Left ventricle myocardium inferior (tissue), 1 donor: ENCODE data around the gene NR2E1. TPM values are rescaled to one million over a fixed set of nuclear protein-coding genes. Genes with fewer than 3 reads are reported as not detected.

Experiments used
- DNase-seq: peaks from one replicate; pipeline ENCODE4 v3.0.0-alpha.2; 2020
- H3K27ac ChIP-seq: fragments of 200-600 bp; replicated peaks from 2 replicates; pipeline ENCODE4 v1.8.0; 2021
- H3K27me3 ChIP-seq: fragments of 200-600 bp; 2 replicates; pipeline ENCODE4 v1.8.0; 2021; ENCODE audit warnings: low read depth
- H3K36me3 ChIP-seq: fragments of 200-600 bp; 2 replicates; pipeline ENCODE4 v1.8.0; 2021
- H3K4me1 ChIP-seq: fragments of 200-600 bp; 2 replicates; pipeline ENCODE4 v1.8.0; 2021
- H3K4me3 ChIP-seq: fragments of 200-600 bp; 2 replicates; pipeline ENCODE4 v1.8.0; 2021; ENCODE audit warnings: mild to moderate bottlenecking, moderate library complexity
- H3K9me3 ChIP-seq: fragments of 200-600 bp; replicated peaks from 2 replicates; pipeline ENCODE4 v1.8.0; 2021
- intact Hi-C: fragments of 100-400 bp; cut with micrococcal nuclease; formaldehyde crosslinking; loops from one replicate; pipeline ENCODE4 v1.11.0; 2022
- total RNA-seq: library from RNA; stranded (reverse); fragmentation: NEBNext Ultra II Directional; extraction: Animal tissue kit (Norgen Biotek cat#: 25700); gene quantifications from one replicate; pipeline ENCODE4 v1.2.1, GENCODE V29; 2021
- TF ChIP-seq, protein P1 (sequence below): fragments of 200-600 bp; IDR thresholded peaks from 2 replicates; pipeline ENCODE4 v1.8.0; 2021; ENCODE audit warnings: antibody characterized with exemption, mild to moderate bottlenecking, borderline replicate concordance
- donor health status: DM: no; HTN: yes; CAD: no; lungs with severe emphysema.

The NR2E1 gene
- total RNA-seq, 1 donor from 2014 or later = not detected

DNA sequence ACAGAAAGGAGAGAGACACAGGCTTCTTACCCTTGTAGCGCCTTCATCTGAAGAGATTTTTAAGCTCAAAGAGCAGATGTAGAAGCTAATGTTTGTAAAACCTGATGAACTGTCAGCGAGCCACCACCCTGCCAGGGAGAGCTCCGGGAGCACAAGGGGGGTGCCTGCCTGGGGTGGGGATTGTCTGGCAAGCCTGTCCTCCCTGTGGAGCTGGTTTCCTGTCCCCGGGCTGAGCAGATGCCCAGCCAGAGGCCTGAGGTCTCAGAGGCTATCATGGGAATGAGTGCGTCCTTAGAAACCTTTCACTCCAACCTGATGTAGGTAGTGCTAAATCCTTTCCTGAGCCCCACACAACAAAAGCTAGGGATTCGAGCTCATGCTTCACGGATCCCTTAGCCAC, 41.9 kb upstream of the NR2E1 start:
- intact Hi-C loops = no loop called here
- DNase-seq = no peak
- H3K27ac ChIP-seq = no peak overlapping the region
- H3K4me3 ChIP-seq = no peak overlapping the region
- H3K4me1 ChIP-seq = peaks cover 9% of the 10 kb centered on the region
- H3K36me3 ChIP-seq = no peaks in the 10 kb centered on the region
- H3K27me3 ChIP-seq = peaks cover 100% of the 10 kb centered on the region
- H3K9me3 ChIP-seq = no peaks in the 10 kb centered on the region
- TF ChIP-seq, protein P1, sequence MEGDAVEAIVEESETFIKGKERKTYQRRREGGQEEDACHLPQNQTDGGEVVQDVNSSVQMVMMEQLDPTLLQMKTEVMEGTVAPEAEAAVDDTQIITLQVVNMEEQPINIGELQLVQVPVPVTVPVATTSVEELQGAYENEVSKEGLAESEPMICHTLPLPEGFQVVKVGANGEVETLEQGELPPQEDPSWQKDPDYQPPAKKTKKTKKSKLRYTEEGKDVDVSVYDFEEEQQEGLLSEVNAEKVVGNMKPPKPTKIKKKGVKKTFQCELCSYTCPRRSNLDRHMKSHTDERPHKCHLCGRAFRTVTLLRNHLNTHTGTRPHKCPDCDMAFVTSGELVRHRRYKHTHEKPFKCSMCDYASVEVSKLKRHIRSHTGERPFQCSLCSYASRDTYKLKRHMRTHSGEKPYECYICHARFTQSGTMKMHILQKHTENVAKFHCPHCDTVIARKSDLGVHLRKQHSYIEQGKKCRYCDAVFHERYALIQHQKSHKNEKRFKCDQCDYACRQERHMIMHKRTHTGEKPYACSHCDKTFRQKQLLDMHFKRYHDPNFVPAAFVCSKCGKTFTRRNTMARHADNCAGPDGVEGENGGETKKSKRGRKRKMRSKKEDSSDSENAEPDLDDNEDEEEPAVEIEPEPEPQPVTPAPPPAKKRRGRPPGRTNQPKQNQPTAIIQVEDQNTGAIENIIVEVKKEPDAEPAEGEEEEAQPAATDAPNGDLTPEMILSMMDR = no peak

DNA sequence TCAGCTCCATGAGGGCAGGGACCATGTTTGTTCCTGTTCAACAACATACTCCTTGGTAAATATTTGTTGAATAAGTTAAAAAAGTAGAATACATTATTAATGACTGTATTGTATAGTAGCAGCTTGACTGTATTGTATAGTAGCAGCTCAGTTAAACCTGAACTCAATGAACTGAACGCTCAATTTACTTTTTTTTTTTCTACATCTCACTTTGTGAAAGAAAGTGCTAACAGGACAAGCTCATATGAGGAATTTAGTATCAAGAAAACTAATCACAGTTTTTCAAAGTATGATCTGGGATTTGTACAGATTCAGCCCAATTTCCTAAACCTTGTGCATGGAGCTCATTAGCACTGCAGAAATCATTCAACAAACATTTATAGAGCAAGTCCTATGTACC, 38.8 kb upstream of the NR2E1 start:
- Histone ChIP-seq H3K4me1 (no peaks in the 10 kb centered on the region), H3K27ac (no peak overlapping the region), H3K9me3 (no peaks in the 10 kb centered on the region), H3K27me3 (peaks cover 99% of the 10 kb centered on the region), H3K4me3 (no peak overlapping the region), H3K36me3 (no peaks in the 10 kb centered on the region)
- intact Hi-C loops = no loop called here
- TF ChIP-seq, protein P1 = no peak
- no peak for DNase-seq

DNA sequence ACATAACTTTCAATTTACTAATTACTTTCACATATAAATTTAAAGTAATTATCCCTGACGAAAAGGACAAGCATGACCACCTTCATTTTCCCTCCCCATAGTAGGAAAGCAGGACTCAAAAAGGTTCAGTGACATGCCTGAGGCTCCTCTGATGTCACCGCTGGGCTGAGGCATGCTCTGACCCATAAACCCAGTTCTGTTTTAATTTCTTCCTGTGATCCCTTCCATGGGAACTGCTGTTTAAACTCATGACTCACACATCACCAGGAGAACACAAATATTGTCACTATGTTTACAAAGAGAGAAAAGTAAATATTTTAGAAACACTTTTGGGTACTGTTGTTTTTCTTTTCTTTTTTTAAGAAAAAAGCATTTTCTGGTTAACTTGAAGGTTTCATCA, 38.0 kb upstream of the NR2E1 start:
- TF ChIP-seq, protein P1 = no peak
- Histone ChIP-seq H3K36me3 (no peaks in the 10 kb centered on the region), H3K4me1 (no peaks in the 10 kb centered on the region), H3K27ac (no peak overlapping the region), H3K4me3 (no peak overlapping the region), H3K27me3 (peaks cover 99% of the 10 kb centered on the region), H3K9me3 (no peaks in the 10 kb centered on the region)
- intact Hi-C loops = no loop called here
- DNase-seq = no peak

DNA sequence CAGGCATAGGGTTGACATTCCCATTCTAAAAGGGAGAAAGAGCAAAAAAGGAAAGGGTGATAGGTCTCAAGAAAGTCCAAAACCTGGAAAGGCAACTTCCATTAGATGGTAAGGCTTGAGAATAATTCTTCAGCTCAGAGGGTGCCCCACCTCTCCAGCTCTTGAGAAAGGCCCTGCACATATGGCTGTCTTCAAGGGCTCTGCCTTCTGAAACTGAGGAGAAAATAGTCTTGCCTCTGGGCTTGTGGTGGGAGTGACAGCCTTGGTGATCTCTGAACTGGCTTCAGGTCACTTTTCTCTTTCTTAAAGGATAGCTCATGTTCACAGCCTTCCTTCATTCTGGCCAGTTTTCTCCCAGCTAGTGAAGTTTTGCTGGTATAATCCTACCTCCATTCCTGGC, 35.6 kb upstream of the NR2E1 start:
- Histone ChIP-seq H3K4me3 (no peak overlapping the region), H3K9me3 (no peaks in the 10 kb centered on the region), H3K27ac (no peak overlapping the region), H3K36me3 (no peaks in the 10 kb centered on the region), H3K27me3 (peaks cover 98% of the 10 kb centered on the region), H3K4me1 (peaks cover 10% of the 10 kb centered on the region)
- TF ChIP-seq, protein P1 = no peak
- intact Hi-C loops = no loop called here
- DNase-seq = no peak

DNA sequence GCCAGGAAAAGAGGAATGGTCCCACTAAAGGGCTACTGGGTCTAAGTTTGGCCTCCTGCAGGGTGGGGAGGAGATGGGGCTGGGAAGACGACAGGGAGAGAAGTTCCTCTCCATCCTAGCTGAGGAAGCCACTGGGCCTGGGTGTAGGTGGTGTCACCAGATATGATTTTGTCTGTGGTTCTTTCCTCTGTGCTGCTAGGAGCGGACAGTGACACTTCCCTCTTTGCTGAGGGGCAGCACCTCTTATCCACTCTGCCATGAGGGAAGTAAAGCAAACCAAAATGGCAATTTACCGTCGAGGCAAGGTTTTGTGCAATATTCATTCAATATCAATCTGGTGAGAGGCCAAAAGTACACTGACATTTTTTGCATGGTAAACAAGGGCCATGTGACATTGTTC, 33.0 kb upstream of the NR2E1 start:
- no peaks in the 10 kb centered on the region for H3K9me3 ChIP-seq
- intact Hi-C loops = no loop called here

More for the DNA sequence above, 33.0 kb upstream of the NR2E1 start:
- Histone ChIP-seq H3K27me3 (peaks cover 98% of the 10 kb centered on the region), H3K4me3 (no peak overlapping the region), H3K36me3 (no peaks in the 10 kb centered on the region), H3K4me1 (peaks cover 10% of the 10 kb centered on the region), H3K27ac (no peak overlapping the region)
- no peak for DNase-seq
- TF ChIP-seq, protein P1 = no peak
